HG03558 (cell line): Measurements from ENCODE around the gene MLXIP.

ENCODE experiments used
- ATAC-seq: cut with Tn5 transposase; IDR thresholded peaks from one replicate; pipeline ENCODE4 v1.9.1; 2021; ENCODE audit warnings: moderate number of reproducible peaks; ENCODE audit not compliant: unreplicated experiment; ENCODE audit errors: extremely low read depth

Gene MLXIP

DNA sequence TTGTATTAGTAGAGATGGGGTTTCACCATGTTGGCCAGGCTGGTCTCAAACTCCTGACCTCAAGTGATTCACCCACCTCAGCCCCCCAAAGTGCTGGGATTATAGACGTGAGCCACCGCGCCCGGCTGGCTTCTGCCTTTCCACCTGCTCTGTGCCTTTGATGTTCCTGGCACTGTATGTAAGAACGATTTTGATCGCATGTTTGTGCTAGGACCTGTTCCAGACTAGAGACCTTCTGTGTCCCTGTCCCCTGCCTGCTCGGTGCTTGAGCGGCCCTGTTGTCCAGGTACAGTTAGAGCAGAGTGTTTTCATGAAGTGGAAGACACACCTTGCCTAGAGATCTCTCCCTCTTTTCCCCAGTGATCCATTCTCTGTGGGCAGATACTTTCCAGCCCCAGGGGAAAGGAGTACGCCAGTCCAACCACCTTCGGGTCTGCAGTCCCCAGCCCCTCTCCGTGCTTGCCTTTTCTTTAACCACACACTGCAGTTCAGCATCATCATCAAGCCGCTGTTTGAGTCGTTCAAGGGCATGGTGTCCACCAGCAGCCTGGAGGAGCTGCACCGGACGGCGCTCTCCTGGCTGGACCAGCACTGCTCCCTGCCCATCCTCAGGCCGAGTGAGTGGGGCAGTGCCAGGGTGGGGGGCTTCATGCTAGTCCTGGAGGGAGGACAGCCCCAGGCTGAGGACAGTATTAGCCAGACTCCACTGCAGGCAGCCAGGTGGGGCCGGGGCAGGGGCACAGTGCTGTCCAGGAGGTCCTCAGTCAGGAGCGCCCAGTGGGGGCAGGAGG is 62.1 kb downstream of the MLXIP start:
- no peak for ATAC-seq

DNA sequence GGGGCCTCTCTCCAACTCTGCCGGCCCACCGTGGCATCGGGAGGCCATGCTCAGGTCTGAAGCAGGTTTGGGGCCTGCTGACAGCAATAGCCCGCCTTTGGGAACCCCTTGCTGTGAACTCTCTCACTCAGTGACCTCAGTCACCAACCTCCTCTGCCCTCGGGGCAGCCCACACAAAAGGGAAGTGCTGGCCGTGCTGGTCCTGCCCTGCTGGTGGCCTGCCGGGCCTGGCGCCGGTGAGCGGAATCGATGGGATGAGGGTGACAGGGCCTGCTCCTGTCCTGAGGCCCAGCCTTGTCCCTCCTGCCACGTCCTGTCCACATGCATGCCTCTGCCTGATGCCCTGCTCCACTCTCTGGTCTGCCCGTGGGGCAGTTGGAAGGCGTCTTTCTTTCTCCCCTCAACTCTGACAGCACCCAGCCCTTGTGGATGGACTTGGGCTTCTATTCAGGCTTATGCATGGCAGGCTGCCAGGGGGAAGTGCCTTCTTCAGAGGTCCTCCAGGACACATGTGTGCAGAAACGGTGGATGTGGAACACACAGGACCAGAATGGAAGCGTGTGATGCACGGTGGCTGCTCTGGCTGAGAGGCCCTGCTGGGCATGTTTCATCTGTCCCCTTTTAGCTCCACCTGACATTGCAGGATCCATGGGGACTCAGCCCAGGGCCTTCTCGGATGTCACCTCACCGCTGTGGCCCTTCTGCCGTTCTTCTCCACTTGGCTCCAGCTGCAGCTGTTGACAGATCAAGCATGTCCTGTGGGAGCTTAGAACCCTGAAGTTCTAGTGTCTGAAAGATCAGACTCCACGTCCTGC is 63.6 kb downstream of the MLXIP start:
- no peak for ATAC-seq

DNA sequence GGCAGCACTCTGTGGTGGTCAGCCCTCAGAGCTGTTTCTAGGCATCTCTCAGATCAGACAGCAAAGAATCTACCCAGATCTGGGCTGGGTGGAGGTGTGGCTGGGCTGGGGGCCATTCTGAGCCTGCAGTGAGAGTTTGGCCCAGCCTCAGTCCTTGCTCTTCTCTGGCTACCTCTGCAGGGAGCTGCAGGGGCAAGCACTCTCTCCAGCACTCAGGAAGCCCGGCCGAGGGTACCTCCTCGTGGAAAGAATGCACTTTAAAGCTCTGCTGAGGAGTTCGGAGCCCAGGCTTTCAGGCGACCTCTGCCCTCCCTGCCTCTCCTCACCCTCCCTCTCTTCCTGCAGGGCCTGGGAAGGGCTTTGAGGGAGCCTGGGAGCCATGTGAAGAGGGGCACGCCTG is 64.3 kb downstream of the MLXIP start:
- ATAC-seq: no peak

GRCh38 chr12:122144885-122145284 is 66.3 kb downstream of the MLXIP start:
- ATAC-seq: no peak

- no peak for ATAC-seq
Measured at GRCh38 chr12:122145505-122146330, 67.2 kb downstream of the MLXIP start.

DNA sequence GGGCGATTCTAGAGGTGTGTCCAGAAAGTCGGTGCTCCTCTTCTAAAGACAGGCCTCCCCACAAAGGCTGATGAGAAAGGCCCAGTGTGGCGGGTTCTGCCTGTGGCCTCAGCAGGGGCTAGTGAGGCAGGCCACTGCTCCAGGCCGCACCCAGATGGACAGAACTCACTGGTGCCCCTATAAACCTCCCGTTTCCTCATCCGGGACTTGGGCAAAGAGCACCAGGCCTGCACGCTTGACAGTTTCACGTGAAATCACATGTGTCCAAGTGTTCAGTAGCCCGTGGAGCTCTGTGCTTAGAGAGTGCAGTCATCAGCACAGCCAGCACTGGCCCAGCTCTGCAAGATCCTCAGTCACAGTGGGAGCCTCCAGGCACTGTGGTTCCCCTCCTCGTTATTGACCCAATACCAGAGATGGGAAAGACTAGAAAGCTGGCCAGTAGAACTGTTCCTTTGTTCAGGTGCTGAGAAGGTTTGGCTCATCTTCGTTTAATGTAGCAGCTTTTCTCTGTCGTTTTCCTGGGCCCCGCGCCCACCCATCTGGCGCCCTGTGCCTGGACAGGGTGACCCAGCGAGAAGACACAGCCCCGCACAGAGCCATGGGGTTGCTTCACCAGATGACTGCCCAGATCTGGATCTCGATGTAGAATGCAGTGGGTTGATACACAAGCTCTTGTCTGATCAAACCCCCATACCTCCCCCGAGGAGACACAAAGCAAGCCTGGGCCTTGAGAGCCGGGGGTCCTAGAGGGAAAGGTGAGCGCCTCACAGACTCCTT is 69.1 kb downstream of the MLXIP start:
- ATAC-seq: no peak

DNA sequence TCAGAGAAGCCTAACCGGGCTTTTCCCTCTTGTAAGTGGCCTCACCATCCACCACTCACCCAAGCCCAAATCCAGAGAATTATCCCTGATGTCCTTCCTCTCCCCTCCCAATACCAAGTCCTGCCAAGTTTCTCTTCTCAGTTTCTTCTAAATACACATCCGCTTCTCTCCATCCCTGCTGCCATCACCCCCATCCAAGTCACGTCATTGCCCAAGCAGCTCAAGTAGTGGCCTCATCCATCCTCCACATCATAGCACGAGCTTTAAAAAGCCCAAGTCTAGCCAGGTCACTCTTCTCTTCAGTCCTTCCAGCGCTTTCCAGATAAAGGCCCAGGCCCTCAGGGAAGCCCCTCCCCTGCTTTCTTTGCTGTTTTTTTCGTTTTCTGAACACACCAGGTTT is 70.1 kb downstream of the MLXIP start:
- ATAC-seq: no peak

DNA sequence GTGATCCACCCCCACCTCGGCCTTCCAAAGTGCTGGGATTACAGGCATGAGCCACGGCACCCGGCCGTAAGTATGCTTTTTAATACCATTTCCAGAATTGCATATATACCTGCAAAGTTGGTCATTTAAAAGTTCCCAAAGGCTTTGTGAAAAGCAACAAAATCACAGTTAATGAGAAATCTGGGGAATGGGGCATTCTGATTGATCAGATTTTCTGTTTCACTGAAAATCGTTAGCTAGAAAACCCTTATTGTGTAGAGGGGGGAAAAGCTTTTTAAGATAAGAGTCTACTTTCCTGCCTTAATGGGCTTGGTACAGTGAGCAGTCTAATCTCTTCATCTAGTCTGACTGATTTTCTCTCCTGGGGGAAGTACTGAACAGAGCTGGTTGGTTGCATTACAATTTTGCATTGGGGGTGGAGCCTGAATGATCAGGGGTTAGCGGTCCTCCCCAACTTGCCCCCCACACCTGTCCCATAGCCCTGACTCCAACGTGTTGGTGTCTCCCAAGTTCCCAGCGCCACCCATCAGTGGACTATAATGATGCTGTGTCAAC is 71.6 kb downstream of the MLXIP start:
- no peak for ATAC-seq

- no peak for ATAC-seq
Measured at GRCh38 chr12:122152754-122153153, 74.2 kb downstream of the MLXIP start.

DNA sequence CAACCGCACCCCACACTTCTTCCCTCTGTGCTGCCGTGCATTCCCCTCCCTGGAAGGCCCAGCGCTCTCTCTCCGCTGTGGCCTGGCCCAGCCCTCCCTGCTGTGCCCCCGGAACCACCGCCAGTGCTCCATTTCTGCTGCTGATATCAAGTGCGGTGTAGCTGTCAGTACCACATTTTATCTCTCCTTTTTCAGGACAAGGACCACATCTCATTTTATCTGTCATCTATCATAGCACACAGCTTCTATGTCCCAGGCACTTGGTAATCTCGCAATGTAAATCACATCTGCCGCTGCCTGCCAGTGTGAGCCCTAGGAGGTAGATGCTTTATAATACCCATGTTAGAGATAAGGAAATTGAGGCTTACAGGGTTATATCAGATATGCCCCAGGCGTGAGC is 77.1 kb downstream of the MLXIP start:
- no peak for ATAC-seq

DNA sequence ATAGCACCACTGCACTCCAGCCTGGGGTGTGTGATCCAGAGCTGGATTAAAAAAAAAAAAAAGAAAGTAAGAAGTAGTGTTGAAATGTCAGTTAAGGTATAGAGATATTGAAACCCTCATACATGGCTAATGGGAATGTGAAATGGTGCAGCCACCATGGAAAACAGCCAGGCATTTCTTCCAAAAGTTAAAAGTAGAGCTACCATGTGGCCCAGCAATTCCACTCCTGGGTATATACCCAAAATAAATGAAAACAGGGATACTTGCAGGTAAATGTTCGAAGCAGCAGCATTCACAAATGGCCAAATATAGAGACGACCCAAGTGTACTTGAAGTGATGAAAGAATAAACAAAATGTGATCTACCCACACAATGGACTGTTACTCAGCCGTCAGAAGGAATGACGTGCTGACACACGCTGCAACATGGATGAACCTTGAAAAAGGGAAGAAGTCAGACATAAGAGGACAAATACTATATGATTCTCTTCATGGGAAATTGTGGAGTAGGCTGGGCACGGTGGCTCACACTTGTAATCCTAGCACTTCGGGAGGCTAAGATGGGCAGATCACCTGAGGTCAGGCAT is 80.2 kb downstream of the MLXIP start:
- no peak for ATAC-seq

- ATAC-seq: no peak
Measured at GRCh38 chr12:122159882-122160281, 81.3 kb downstream of the MLXIP start.

DNA sequence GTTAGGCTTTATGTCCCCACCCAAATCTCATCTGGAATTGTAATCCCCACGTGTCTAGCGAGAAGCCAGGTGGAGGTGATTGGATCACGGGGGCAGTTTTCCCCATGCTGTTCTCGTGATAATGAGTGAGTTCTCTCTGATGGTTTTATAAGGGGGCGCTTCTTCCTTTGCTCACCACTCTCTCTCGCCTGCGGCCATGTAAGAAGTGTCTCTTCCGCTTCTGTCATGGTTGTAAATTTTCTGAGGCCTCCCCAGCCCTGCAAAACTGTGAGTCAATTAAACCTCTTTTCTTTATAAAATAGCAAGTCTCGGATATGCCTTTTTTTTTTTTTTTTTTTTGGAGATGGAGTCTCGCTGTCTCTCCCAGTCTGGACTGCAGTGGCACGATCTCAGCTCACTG is 82.2 kb downstream of the MLXIP start:
- no peak for ATAC-seq

DNA sequence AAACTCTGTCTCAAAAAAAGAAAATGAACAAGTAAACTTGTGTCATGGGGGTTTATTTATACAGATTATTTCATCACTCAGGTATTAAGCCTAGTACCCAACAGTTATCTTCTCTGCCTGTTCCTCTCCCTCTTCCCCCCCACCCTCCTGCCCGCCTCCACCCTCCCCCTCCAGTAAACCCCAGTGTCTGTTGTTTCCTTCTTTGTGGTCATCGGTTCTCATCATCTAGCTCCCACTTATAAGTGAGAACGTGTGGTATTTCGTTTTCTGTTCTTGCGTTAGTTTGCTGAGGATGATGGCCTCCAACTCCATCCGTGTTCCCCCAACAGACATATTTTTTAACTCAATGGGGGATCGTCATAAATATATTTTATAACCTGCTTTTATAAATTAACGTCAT is 83.1 kb downstream of the MLXIP start:
- ATAC-seq: no peak

DNA sequence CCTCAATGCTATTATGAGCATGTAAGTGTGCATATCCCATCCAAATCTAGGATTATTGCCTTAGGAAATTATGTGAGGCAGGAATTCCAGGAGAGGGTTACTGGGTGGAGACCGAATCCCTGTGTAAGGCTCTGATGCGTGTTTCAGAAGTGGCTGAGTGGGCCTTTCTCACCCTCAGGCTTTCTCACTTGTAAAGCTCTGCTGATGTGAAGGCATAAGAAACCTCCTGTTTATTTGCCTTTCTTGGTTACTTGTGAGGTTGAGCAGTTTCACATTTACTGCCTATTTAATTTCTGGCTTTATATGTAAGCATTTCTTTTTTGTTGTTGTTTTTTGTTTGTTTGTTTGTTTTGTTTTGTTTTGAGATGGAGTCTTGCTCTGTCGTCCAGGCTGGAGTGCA is 84.4 kb downstream of the MLXIP start:
- no peak for ATAC-seq

DNA sequence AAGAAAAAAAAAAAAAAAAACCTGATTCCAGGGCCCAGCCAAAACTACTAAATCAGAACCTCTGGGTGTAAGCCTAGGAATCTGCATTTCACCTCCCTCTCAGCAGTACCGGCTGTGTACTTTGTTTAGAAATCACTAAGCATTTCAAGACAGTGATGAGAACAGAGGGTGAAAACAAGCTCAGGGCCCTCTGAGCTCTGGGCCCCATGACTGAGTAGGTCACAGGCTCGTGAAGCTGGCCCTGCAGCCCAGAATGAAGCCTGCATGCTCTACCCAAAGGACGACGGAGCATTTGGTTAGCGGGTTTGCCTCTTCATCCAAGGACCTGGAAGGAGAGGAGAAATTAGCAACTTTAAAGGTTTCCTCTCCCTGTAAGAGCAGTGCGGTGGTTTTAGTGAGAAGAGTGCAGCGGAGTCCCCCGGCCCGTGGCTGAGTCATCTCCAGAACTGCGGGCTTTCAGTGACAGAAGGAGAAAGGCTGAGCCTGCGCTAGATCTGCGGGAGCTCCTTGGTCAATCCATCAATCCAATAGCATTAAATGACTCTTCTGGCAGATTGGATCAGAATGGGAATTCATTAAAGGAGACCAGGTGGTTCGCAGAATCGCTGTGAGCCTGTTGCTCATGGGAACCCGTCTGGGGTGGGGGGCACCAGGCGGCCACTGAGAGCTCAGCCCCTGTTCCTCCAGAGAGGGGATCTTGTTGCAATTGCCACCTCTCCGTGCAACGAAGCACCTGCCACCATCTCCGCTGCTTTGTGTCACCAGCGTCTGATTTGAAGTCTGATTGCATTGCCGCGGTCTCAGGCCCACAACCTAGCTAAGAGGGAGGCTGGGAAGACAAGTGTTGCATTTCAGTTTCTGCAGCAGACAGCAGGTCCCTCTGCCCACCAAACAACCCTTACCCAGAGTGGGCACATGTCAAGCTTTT is 88.1 kb downstream of the MLXIP start:
- no peak for ATAC-seq

DNA sequence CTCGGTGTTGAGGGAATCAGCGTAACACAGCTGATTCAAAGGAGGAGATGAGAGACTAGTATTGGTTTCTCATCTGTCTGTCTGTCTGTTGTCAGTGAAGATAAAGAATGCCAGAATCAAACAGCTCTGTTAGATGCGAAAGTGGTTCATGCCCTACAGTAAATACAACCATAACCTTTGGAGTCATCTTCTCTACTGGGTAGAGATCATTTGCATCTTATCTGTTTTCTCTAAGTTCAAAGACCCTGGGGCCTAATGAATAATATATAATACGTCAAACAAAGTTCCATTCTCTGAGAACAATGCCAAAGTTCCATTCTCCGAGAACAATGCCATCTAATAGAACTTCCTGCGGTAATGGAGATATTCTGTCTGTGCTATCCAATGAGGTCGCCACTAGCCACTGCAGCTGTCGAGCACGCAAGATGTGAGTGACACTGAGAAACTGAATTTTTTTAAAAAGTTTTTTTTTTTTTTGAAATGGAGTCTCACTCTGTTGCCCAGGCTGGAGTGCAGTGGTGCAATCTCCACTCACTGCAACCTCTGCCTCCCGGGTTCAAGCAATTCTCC is 88.9 kb downstream of the MLXIP start:
- no peak for ATAC-seq

GRCh38 chr12:122168492-122168891 is 89.9 kb downstream of the MLXIP start:
- no peak for ATAC-seq
